HL-60 (cell line): ENCODE results near the gene TBC1D17.

ENCODE experiments used
- DNase-seq, 2 experiments: peaks; one replicate each; pipeline ENCODE4 v3.0.0-alpha.2; 2010 to 2020; ENCODE audit warnings: low read depth in 1 of 2, low spot score in 1 of 2
- H3K27ac ChIP-seq: fragments of 250-450 bp; sonication (Bioruptor Pico); replicated peaks from 2 replicates; pipeline ENCODE4 v1.5.1; 2020; ENCODE audit warnings: mild to moderate bottlenecking, moderate library complexity
- H3K27me3 ChIP-seq: fragments of 250-450 bp; sonication (Bioruptor Pico); 2 replicates; pipeline ENCODE4 v1.5.1; 2021; ENCODE audit warnings: mild to moderate bottlenecking, moderate library complexity; ENCODE audit not compliant: insufficient read depth, poor library complexity, severe bottlenecking
- H3K4me3 ChIP-seq: replicated peaks from 2 replicates; pipeline ENCODE4 v1.5.1; 2011; ENCODE audit warnings: mild to moderate bottlenecking, control low read depth, low read length; ENCODE audit not compliant: insufficient read depth
- CTCF ChIP-seq: IDR thresholded peaks from one replicate; pipeline ENCODE4 v1.5.1; 2011; ENCODE audit warnings: low read length, control low read depth, inconsistent platforms; ENCODE audit not compliant: insufficient read depth
- GABPA ChIP-seq: IDR thresholded peaks from 2 replicates; pipeline ENCODE4 v1.6.1; 2012; ENCODE audit warnings: low read depth
- POLR2AphosphoS5 ChIP-seq: IDR thresholded peaks from 2 replicates; pipeline ENCODE4 v1.6.1; 2012; ENCODE audit warnings: low read depth
- REST ChIP-seq: IDR thresholded peaks from 2 replicates; pipeline ENCODE4 v1.6.1; 2012; ENCODE audit warnings: low read depth; ENCODE audit not compliant: insufficient replicate concordance
- SPI1 ChIP-seq: IDR thresholded peaks from 2 replicates; pipeline ENCODE4 v1.6.1; 2012; ENCODE audit warnings: low read depth, mild to moderate bottlenecking, borderline replicate concordance

The TBC1D17 gene

GRCh38 chr19:49851456-49852259 is 25.8 kb upstream of the TBC1D17 start:
- Histone ChIP-seq H3K27ac (peak overlapping the region; percentile 49; the same call in 1 of the 2 replicates), H3K27me3 (no peaks in the 10 kb centered on the region), H3K4me3 (peak overlapping the region; percentile 74)
- DNase-seq, result no peak
- TF ChIP-seq POLR2AphosphoS5 (no peak), GABPA (no peak), REST (no peak), CTCF (no peak), SPI1 (no peak)

- TF ChIP-seq SPI1, result no peak
- no peak overlapping the region for H3K4me3 ChIP-seq
- H3K27ac ChIP-seq, result no peak overlapping the region
- no peaks in the 10 kb centered on the region for H3K27me3 ChIP-seq
- DNase-seq, result no peak
Measured at GRCh38 chr19:49852631-49853126, 24.8 kb upstream of the TBC1D17 start.

- Histone ChIP-seq H3K27me3 (no peaks in the 10 kb centered on the region), H3K27ac (no peak overlapping the region), H3K4me3 (no peak overlapping the region)
- no peak for DNase-seq
- TF ChIP-seq SPI1, result no peak
- no peak for TF ChIP-seq POLR2AphosphoS5
- no peak for TF ChIP-seq REST
- no peak for TF ChIP-seq CTCF
- TF ChIP-seq GABPA, result no peak
Measured at GRCh38 chr19:49853852-49854377, 23.6 kb upstream of the TBC1D17 start.

- Histone ChIP-seq H3K4me3 (no peak overlapping the region), H3K27ac (no peak overlapping the region), H3K27me3 (no peaks in the 10 kb centered on the region)
- no peak for TF ChIP-seq REST
- no peak for TF ChIP-seq GABPA
- no peak for TF ChIP-seq CTCF
- TF ChIP-seq SPI1, result no peak
- TF ChIP-seq POLR2AphosphoS5, result no peak
- DNase-seq, result no peak
Measured at GRCh38 chr19:49854378-49855263, 22.9 kb upstream of the TBC1D17 start.
